ENCODE results near the gene OSBPL1A.

DNA sequence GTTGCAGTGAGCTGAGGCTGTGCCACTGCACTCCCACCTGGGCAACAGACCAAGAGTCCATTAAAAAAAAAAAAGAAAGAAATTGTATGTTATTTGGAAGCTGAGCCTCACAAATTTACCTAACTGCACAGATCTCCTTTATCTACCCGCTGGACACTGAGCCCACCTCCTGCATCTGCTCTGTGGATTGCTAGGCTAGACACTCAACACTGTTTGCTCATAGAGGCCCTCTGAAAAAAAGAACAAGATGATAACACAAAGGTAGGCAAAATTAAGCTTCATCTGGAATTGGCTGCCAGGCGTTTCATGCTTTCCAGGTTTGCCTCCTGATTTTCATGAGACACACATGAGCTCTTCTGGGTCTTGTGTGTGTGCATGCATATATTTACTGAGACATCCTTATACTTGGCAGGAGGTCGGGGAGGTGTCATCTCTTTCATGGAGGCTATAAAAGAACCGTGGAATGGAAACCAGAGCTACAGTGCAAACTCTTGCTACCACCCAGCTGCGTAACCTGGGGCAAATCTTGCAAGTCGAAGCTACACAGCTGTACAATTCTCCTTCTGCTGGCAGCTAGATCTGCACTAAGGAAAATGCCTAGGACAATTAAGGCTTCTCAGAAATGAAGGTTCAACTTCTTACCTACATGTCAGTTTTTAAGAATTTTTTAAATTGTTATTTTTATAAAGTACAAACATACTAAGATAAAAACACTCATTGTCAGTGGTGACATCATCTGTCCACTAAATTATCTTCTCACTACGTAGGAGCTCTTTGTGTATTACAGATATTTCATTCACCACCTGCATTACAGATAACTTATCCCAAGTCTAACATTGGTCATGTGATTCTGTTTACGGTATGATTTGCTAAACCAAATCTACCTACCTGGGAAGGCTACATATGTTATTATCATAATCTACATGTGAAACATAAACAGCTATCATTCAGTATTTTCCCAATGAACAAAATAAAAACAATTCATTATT lies 195.6 kb downstream of the OSBPL1A start:
- TF ChIP-seq, protein P1, sequence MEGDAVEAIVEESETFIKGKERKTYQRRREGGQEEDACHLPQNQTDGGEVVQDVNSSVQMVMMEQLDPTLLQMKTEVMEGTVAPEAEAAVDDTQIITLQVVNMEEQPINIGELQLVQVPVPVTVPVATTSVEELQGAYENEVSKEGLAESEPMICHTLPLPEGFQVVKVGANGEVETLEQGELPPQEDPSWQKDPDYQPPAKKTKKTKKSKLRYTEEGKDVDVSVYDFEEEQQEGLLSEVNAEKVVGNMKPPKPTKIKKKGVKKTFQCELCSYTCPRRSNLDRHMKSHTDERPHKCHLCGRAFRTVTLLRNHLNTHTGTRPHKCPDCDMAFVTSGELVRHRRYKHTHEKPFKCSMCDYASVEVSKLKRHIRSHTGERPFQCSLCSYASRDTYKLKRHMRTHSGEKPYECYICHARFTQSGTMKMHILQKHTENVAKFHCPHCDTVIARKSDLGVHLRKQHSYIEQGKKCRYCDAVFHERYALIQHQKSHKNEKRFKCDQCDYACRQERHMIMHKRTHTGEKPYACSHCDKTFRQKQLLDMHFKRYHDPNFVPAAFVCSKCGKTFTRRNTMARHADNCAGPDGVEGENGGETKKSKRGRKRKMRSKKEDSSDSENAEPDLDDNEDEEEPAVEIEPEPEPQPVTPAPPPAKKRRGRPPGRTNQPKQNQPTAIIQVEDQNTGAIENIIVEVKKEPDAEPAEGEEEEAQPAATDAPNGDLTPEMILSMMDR (conservative IDR thresholded peaks at IDR 0.05 in 1 of 2, IDR thresholded peaks at IDR 0.05 in 1 of 2; ENCODE audit: extremely low read depth in 1 of 2, insufficient read depth in 1 of 2, low read depth in 1 of 2, low read length in 2 of 2): no peak
- TF ChIP-seq EZH2 (IDR thresholded peaks at IDR 0.05; ENCODE audit: borderline replicate concordance, low read length): no peak

Data from mammary epithelial cell (primary cell).